GM21737 (cell line): ENCODE results near the gene TNIK.
"Not testable (repeated sequence)": the region's sequence is repeated elsewhere in the genome, so short reads cannot be mapped to it uniquely, and the experiment has no call there.

Experiments
- ATAC-seq: cut with Tn5 transposase; IDR thresholded peaks from one replicate; pipeline ENCODE4 v1.9.1; 2021; ENCODE audit warnings: mild to moderate bottlenecking, moderate library complexity; ENCODE audit not compliant: unreplicated experiment

The TNIK gene

GRCh38 chr3:171266034-171266739, 194.0 kb downstream of the TNIK start:
- ATAC-seq = no peak

DNA sequence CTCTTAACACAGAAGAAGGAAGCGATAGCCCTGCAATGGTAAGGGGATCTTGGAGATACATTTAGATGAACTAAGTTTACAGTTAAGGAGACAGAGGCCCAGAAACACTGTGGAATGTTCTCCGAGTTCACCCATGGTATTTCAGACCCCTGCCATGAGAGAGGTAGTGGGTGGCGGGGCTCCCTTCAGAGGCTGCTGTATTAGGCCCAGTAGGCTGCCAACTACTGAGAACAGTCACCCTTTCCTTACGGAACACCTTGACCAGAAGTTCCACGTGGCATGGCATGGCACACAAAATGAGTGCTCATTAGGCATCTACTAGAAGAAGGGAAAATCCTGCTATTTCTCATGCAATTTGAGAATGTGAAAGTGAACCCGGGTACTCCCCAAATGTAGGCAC, 195.4 kb downstream of the TNIK start:
- no peak for ATAC-seq

DNA sequence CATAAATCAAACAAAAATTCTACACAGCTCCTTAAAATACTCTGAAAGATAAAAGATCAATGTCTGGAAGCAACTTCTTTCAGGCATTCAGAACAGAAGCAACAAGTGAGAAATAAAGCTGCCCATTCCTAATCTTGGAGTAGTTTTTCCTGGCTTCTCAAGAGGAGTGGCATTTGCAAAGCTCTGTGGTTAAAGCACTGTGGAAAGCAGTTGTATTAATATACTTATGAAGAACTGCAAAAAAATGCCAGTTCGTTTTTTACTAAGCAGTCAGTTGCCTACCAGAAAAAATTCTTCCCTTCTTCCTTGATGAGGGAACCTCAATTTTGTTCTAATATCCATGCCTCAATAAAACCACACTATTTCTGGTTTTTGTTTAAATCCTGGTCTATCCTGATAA, 197.8 kb downstream of the TNIK start:
- no peak for ATAC-seq

GRCh38 chr3:171261487-171261886, 198.7 kb downstream of the TNIK start:
- no peak for ATAC-seq

DNA sequence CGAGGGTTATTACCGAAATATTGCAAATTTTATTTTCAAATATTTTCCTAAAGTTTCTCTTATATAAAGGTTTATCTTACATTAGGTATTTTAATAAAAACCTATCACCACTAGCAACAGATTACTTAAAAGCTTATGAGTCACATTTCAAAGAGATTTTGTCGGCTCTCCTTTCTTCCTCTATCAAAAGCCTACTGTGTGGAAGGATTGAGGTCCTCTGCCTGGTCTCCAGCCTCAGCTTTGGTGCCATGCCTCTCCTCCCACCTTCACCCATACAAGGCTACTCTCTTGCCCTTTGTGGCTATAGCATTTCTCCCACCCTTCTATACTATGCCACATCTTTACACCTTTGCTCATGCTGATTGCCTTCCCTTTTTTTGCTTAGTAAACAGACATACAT, 199.3 kb downstream of the TNIK start:
- ATAC-seq = no peak

- no peak for ATAC-seq
Observed at GRCh38 chr3:171260466-171260865, 199.7 kb downstream of the TNIK start.

- no peak for ATAC-seq
Observed at GRCh38 chr3:171258316-171258715, 201.9 kb downstream of the TNIK start.

DNA sequence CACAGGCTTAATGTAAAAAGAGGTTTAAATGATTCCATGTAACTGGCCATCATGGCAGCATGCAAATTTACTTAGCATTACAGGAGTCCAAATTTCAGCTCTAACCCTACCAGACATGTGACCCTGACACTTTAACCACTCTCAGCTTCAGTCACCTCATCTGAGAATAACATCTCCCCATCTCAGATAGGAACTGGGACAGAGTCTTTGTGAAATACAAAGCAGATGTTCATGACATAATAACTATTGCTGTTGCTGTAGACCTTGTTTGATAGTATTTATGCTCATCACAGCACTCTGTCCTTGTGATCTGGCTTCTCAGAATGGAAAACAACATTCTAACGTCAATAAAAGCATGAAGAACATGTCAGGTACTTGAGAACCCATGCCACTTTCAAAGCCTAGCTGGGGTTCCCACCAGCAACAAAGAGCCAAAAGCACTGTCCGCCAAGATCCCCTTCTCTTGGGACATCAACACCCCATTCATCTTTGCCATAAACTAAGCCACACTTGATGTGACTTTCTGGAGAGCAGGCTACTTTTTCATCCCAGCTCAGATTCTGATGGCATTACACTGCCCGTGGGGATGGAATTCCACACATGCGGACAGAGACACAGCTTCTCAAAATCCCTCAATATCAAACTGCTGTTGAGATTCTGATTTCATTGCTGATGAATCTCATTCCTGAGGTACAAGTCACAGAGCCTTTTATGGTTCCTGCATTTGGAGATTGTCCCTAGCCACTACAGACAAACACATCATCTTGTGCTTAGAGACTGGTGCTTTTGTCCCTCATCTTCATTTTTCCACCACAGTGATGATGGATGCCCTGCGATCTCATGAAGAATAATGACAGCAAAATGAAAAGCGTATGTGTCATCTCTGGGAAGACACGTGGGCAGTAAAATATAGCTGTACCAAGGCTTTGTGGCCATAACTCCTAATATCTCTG, 202.7 kb downstream of the TNIK start:
- ATAC-seq = peak; percentile 37

DNA sequence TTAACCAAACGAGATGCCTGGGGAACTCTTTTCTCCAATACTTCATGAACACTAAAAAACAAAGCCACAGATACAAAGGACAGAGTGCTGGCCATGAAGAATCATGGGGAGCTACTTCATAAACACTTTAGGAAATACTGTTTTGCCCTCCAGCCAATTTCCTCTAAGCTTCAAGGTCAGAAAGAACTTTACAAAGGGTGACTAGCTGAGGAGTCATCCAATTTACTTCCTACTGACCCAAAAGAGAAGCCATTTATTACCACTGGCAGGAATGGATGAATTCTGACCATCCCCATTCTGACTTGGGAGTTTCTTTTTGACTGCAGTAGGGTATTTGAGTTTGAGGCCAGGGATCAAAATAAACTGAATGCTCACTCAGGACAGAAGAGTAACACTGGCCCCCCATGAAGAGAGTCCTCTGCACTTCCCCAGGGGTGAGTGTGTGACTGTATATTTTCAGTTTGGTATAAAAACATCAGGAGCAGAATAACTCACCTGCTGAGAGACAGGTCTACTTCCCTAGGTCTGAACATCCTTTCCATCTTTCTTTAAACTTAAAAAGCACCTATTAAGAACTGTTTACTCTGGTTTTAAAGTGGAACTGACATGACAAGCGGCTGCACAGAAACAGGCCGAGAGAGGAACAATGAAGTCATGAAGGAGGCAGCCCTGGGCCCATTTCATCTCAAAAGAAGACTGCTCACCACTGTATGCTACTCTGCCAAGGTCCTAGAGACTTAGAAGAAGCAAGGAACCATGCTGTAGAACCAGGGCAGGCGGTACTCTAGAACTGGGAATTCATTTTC, 203.6 kb downstream of the TNIK start:
- no peak for ATAC-seq

DNA sequence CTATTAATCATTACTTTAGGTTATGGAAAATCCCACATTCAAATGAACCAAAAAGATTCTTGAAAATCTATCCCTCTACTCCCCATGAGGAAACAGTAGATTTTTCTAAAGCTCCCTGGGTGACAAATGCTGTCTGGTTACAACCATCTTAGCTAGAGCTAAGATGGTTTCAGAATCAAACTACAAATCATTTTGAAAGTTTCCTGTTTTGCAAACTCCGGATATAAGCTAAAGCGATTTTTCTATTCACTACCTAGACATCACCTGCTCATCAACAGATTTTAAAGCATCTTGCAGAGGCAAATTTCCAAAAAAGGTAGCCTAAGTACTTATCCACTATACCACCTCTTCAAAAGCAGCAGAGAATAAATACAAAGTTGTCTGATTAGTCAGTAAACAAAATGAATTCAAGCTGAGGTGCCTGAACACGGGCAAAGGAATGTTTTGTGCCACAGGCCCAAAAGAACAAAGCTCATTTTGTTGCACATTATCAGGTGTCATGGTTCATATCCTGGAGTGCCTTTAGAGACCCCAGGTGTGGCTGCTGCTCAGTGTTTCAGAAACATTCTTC, 204.9 kb downstream of the TNIK start:
- peak; percentile 56 for ATAC-seq

GRCh38 chr3:171254315-171254714, 205.9 kb downstream of the TNIK start:
- ATAC-seq = no peak

- ATAC-seq = no peak
Observed at GRCh38 chr3:171251835-171252234, 208.4 kb downstream of the TNIK start.

GRCh38 chr3:171250444-171250843, 209.8 kb downstream of the TNIK start:
- no peak for ATAC-seq

GRCh38 chr3:171249245-171249644, 211.0 kb downstream of the TNIK start:
- ATAC-seq = peak; percentile 15

GRCh38 chr3:171248426-171249111, 211.6 kb downstream of the TNIK start:
- peak; percentile 71 for ATAC-seq

- ATAC-seq = no peak
Observed at GRCh38 chr3:171245796-171246765, 214.1 kb downstream of the TNIK start.

- no peak for ATAC-seq
Observed at GRCh38 chr3:171242951-171243350, 217.3 kb downstream of the TNIK start.

GRCh38 chr3:171242170-171242569, 218.0 kb downstream of the TNIK start:
- no peak for ATAC-seq

DNA sequence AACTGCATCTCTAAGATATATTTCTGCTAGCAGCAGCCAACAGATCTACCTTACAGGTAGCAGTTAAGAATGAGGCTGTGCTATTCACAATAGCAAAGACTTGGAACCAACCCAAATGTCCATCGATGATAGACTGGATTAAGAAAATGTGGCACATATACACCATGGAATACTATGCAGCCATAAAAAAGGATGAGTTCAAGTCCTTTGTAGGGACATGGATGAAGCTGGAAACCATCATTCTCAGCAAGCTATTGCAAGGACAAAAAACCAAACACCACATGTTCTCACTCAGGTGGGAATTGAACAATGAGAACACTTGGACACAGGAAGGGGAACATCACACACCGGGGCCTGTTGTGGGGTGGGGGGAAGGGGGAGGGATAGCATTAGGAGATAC, 218.6 kb downstream of the TNIK start:
- ATAC-seq = not testable (repeated sequence)
